Keratinocyte (primary cell): ENCODE data around the gene SH2D1B. TPM values are rescaled to one million over a fixed set of nuclear protein-coding genes. Genes with fewer than 3 reads are reported as not detected.

Experiments
- DNase-seq: peaks from one replicate; pipeline ENCODE4 v3.0.0-alpha.2; 2011; ENCODE audit warnings: low read depth, missing footprints, low spot score
- FAIRE-seq: peaks from 2 replicates; lab custom pipeline; 2011; peaks lifted over from hg19 to GRCh38; lab: Jason Lieb, UNC
- H2AFZ ChIP-seq: 2 replicates; pipeline ENCODE4 v1.6.0; 2012; ENCODE audit warnings: low read length, control low read depth, inconsistent platforms; ENCODE audit not compliant: control insufficient read depth
- H3K27ac ChIP-seq: 2 replicates; pipeline ENCODE4 v1.5.1; 2011; ENCODE audit warnings: low read length; ENCODE audit not compliant: control insufficient read depth, insufficient read depth
- H3K27me3 ChIP-seq: 3 replicates; pipeline ENCODE4 v1.6.0; 2011; ENCODE audit warnings: low read length; ENCODE audit not compliant: control insufficient read depth, insufficient read depth; ENCODE audit errors: extremely low read depth
- H3K36me3 ChIP-seq, 2 experiments: 2 replicates in 1 of 2; 3 replicates in 1 of 2; pipeline ENCODE4 v1.5.1; 2011; ENCODE audit warnings: low read length in 2 of 2, mild to moderate bottlenecking in 1 of 2; ENCODE audit not compliant: control insufficient read depth in 2 of 2, insufficient read depth in 2 of 2; ENCODE audit errors: extremely low read depth in 1 of 2
- H3K4me1 ChIP-seq: 3 replicates; pipeline ENCODE4 v1.5.1; 2011; ENCODE audit warnings: low read length; ENCODE audit not compliant: control insufficient read depth, insufficient read depth; ENCODE audit errors: extremely low read depth
- H3K4me2 ChIP-seq: 3 replicates; pipeline ENCODE4 v1.6.0; 2011; ENCODE audit warnings: low read depth, low read length; ENCODE audit not compliant: control insufficient read depth, insufficient read depth; ENCODE audit errors: extremely low read depth
- H3K4me3 ChIP-seq, 3 experiments: fragments of 200-600 bp in 1 of 3; sonication (generic) in 1 of 3; 2 replicates in 2 of 3; 3 replicates in 1 of 3; pipeline ENCODE4 v1.5.1; 2011 to 2016; ENCODE audit warnings: low read length in 3 of 3, mild to moderate bottlenecking in 3 of 3, control low read depth in 2 of 3, inconsistent platforms in 1 of 3, low read depth in 1 of 3, mixed read lengths in 1 of 3, mixed run types in 1 of 3, moderate library complexity in 1 of 3; ENCODE audit not compliant: control insufficient read depth in 2 of 3, insufficient read depth in 2 of 3; ENCODE audit errors: extremely low read depth in 1 of 3
- H3K79me2 ChIP-seq: 2 replicates; pipeline ENCODE4 v1.6.0; 2012; ENCODE audit warnings: low read length; ENCODE audit not compliant: control insufficient read depth, insufficient read depth
- H3K9ac ChIP-seq: 3 replicates; pipeline ENCODE4 v1.6.0; 2011; ENCODE audit warnings: low read length; ENCODE audit not compliant: control insufficient read depth, insufficient read depth; ENCODE audit errors: extremely low read depth
- H3K9me1 ChIP-seq: 3 replicates; pipeline ENCODE4 v1.6.0; 2011; ENCODE audit warnings: low read length; ENCODE audit not compliant: control insufficient read depth, insufficient read depth; ENCODE audit errors: extremely low read depth
- H3K9me3 ChIP-seq: 2 replicates; pipeline ENCODE4 v1.5.1; 2012; ENCODE audit warnings: low read depth, low read length; ENCODE audit not compliant: control insufficient read depth
- H4K20me1 ChIP-seq: 3 replicates; pipeline ENCODE4 v1.6.0; 2011; ENCODE audit warnings: low read length; ENCODE audit not compliant: control insufficient read depth, insufficient read depth; ENCODE audit errors: extremely low read depth
- EZH2 ChIP-seq: IDR thresholded peaks from one replicate; pipeline ENCODE4 v1.6.1; 2012; ENCODE audit warnings: inconsistent platforms, mild to moderate bottlenecking, low read length, moderate library complexity
- dilution Hi-C: fragments of 300-500 bp; cut with MboI; formaldehyde crosslinking; loops from one replicate; pipeline ENCODE4 v1.7.0; 2020; ENCODE audit warnings: low sequenced_read_pairs; ENCODE audit not compliant: extremely low pct_ligation_motif_present
- polyA plus RNA-seq, 5 experiments: library from polyadenylated mRNA; depleted of rRNA in 3 of 5; stranded (reverse) in 3 of 5; stranded (forward) in 1 of 5; unstranded in 1 of 5; fragments of >200 nt; gene quantifications; 1 replicate in 1 of 5; 2 replicates in 3 of 5; 3 replicates in 1 of 5; pipeline versions ENCODE4 v1.2.1 to v1.2.3, GENCODE V29; 2011 to 2012; ENCODE audit warnings: missing spikeins in 2 of 5, low read depth in 1 of 5, low replicate concordance in 1 of 5
- TF ChIP-seq, protein P1 (sequence below), 3 experiments: IDR thresholded peaks in 1 of 3; conservative IDR thresholded peaks in 1 of 3; optimal IDR thresholded peaks in 1 of 3; 2 replicates in 2 of 3; 3 replicates in 1 of 3; pipeline versions ENCODE3 to v1.5.1; 2011; ENCODE audit warnings: low read length in 3 of 3, mild to moderate bottlenecking in 3 of 3, moderate library complexity in 2 of 3, control low read depth in 1 of 3, inconsistent platforms in 1 of 3; ENCODE audit not compliant: insufficient read depth in 2 of 3; ENCODE audit errors: extremely low read depth in 1 of 3

The SH2D1B gene
- polyA plus RNA-seq, 1 donor (not counting 4 experiments of a cell fraction or from before 2014, with no cell fraction given) = not detected

- no peaks in the 10 kb centered on the region for H3K79me2 ChIP-seq
- H3K9me1 ChIP-seq = no peaks in the 10 kb centered on the region
- DNase-seq (no peak), FAIRE-seq (no peak)
- no peaks in the 10 kb centered on the region for H4K20me1 ChIP-seq
- H3K27ac ChIP-seq = no peak overlapping the region
- H3K4me2 ChIP-seq = no peak overlapping the region
- TF ChIP-seq, protein P1, sequence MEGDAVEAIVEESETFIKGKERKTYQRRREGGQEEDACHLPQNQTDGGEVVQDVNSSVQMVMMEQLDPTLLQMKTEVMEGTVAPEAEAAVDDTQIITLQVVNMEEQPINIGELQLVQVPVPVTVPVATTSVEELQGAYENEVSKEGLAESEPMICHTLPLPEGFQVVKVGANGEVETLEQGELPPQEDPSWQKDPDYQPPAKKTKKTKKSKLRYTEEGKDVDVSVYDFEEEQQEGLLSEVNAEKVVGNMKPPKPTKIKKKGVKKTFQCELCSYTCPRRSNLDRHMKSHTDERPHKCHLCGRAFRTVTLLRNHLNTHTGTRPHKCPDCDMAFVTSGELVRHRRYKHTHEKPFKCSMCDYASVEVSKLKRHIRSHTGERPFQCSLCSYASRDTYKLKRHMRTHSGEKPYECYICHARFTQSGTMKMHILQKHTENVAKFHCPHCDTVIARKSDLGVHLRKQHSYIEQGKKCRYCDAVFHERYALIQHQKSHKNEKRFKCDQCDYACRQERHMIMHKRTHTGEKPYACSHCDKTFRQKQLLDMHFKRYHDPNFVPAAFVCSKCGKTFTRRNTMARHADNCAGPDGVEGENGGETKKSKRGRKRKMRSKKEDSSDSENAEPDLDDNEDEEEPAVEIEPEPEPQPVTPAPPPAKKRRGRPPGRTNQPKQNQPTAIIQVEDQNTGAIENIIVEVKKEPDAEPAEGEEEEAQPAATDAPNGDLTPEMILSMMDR (optimal IDR thresholded peaks at IDR 0.05 in 1 of 3, IDR thresholded peaks at IDR 0.05 in 1 of 3, conservative IDR thresholded peaks at IDR 0.05 in 1 of 3; ENCODE audit: extremely low read depth in 1 of 3, insufficient read depth in 2 of 3, low read length in 3 of 3) = peak; percentile 57 to 67 (median 64)
- TF ChIP-seq EZH2 = no peak
- H2AFZ ChIP-seq = no peak overlapping the region
- no peak overlapping the region for H3K4me3 ChIP-seq
- dilution Hi-C loops = no loop called here
- no peak overlapping the region for H3K9ac ChIP-seq
- H3K36me3 ChIP-seq = no peaks in the 10 kb centered on the region
- H3K27me3 ChIP-seq = peaks cover 3% of the 10 kb centered on the region
- no peaks in the 10 kb centered on the region for H3K9me3 ChIP-seq
- H3K4me1 ChIP-seq = no peaks in the 10 kb centered on the region
These were observed 54.2 kb downstream of the SH2D1B start for GRCh38 chr1:162357681-162358266.

DNA sequence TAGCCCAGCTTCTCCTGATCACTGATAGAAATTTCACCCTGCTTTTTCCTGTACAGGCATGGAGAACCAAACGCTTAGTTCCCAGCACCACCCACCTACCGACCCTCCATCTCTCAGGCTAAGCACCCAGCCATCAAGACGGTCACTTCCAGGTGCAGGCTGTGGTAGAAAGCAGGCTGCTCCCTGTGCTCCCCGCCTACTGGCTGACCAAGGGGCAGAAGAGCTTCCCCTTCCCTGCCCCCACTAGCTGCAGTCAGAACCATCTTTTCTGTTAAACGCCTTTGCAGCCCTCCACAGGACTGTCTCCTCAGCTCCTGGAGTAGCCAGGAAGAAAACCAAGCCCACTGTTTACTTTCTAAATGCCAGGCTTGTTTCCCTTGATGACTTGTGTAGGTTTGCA is 58.2 kb downstream of the SH2D1B start:
- dilution Hi-C loops = no loop called here
- no peak for TF ChIP-seq EZH2
- TF ChIP-seq, protein P1 (optimal IDR thresholded peaks at IDR 0.05 in 1 of 3, IDR thresholded peaks at IDR 0.05 in 1 of 3, conservative IDR thresholded peaks at IDR 0.05 in 1 of 3; ENCODE audit: extremely low read depth in 1 of 3, insufficient read depth in 2 of 3, low read length in 3 of 3) = no peak
- no peak overlapping the region for H3K27ac ChIP-seq
- peaks cover 16% of the 10 kb centered on the region for H3K4me1 ChIP-seq
- H3K4me2 ChIP-seq = no peak overlapping the region
- FAIRE-seq = no peak
- no peaks in the 10 kb centered on the region for H3K9me3 ChIP-seq
- no peaks in the 10 kb centered on the region for H3K36me3 ChIP-seq
- H3K27me3 ChIP-seq = no peaks in the 10 kb centered on the region
- H3K4me3 ChIP-seq = no peak overlapping the region
- no peak overlapping the region for H2AFZ ChIP-seq
- no peaks in the 10 kb centered on the region for H4K20me1 ChIP-seq
- H3K9ac ChIP-seq = no peak overlapping the region
- H3K79me2 ChIP-seq = no peaks in the 10 kb centered on the region
- no peaks in the 10 kb centered on the region for H3K9me1 ChIP-seq
- no peak for DNase-seq
